Central memory CD8-positive, alpha-beta T cell (primary cell): Measurements from ENCODE around the gene OTUB2.

ENCODE experiments used
- ATAC-seq: fragments of 150-1000 bp; cut with Tn5 transposase; replicated peaks from 2 replicates; pipeline ENCODE4 v1.10.0; 2022; ENCODE audit warnings: mild to moderate bottlenecking, moderate FRiP score, moderate number of reproducible peaks; ENCODE audit not compliant: poor library complexity, severe bottlenecking; ENCODE audit errors: extremely low read depth
- DNase-seq, 2 donors: peaks; one replicate each; pipeline ENCODE4 v3.0.0; 2021; ENCODE audit warnings: low spot score in 2 of 2
- H3K27ac Mint-ChIP-seq: one replicate; pipeline ENCODE4 v1.8.0; 2022; ENCODE audit warnings: low read depth, mild to moderate bottlenecking, moderate library complexity, mixed read lengths
- H3K27me3 Mint-ChIP-seq: one replicate; pipeline ENCODE4 v1.8.0; 2022; ENCODE audit warnings: mixed read lengths
- H3K36me3 Mint-ChIP-seq: one replicate; pipeline ENCODE4 v1.8.0; 2022; ENCODE audit warnings: mild to moderate bottlenecking, moderate library complexity, mixed read lengths; ENCODE audit not compliant: insufficient read depth
- H3K4me1 Mint-ChIP-seq: one replicate; pipeline ENCODE4 v1.8.0; 2022; ENCODE audit warnings: mixed read lengths
- H3K4me3 Mint-ChIP-seq: one replicate; pipeline ENCODE4 v1.8.0; 2022; ENCODE audit warnings: mild to moderate bottlenecking, moderate library complexity, mixed read lengths
- H3K9me3 Mint-ChIP-seq: one replicate; pipeline ENCODE4 v1.8.0; 2022; ENCODE audit warnings: mixed read lengths

The OTUB2 gene

GRCh38 chr14:94042433-94043091, 16.4 kb downstream of the OTUB2 start:
- no peak overlapping the region for H3K27ac Mint-ChIP-seq
- no peaks in the 10 kb centered on the region for H3K27me3 Mint-ChIP-seq
- ATAC-seq (no peak), DNase-seq (no peak)
- H3K9me3 Mint-ChIP-seq: no peaks in the 10 kb centered on the region
- H3K4me3 Mint-ChIP-seq: no peak overlapping the region
- peaks cover 44% of the 10 kb centered on the region for H3K36me3 Mint-ChIP-seq
- H3K4me1 Mint-ChIP-seq: peaks cover 7% of the 10 kb centered on the region

- no peaks in the 10 kb centered on the region for H3K27me3 Mint-ChIP-seq
- DNase-seq (no peak), ATAC-seq (no peak)
- peaks cover 7% of the 10 kb centered on the region for H3K4me1 Mint-ChIP-seq
- peaks cover 51% of the 10 kb centered on the region for H3K36me3 Mint-ChIP-seq
- no peak overlapping the region for H3K27ac Mint-ChIP-seq
- H3K4me3 Mint-ChIP-seq: no peak overlapping the region
- H3K9me3 Mint-ChIP-seq: no peaks in the 10 kb centered on the region
Measured at GRCh38 chr14:94043111-94043755, 17.1 kb downstream of the OTUB2 start.

GRCh38 chr14:94043756-94044475, 17.8 kb downstream of the OTUB2 start:
- no peak for DNase-seq
- H3K9me3 Mint-ChIP-seq: no peaks in the 10 kb centered on the region
- H3K36me3 Mint-ChIP-seq: peaks cover 57% of the 10 kb centered on the region
- no peak overlapping the region for H3K4me3 Mint-ChIP-seq
- H3K4me1 Mint-ChIP-seq: peaks cover 7% of the 10 kb centered on the region
- ATAC-seq: no peak
- no peak overlapping the region for H3K27ac Mint-ChIP-seq
- no peaks in the 10 kb centered on the region for H3K27me3 Mint-ChIP-seq

GRCh38 chr14:94044476-94045091, 18.4 kb downstream of the OTUB2 start:
- no peaks in the 10 kb centered on the region for H3K27me3 Mint-ChIP-seq
- peaks cover 62% of the 10 kb centered on the region for H3K36me3 Mint-ChIP-seq
- no peak for ATAC-seq
- H3K27ac Mint-ChIP-seq: peak overlapping the region; percentile 15
- H3K4me1 Mint-ChIP-seq: peaks cover 7% of the 10 kb centered on the region
- H3K9me3 Mint-ChIP-seq: no peaks in the 10 kb centered on the region
- H3K4me3 Mint-ChIP-seq: no peak overlapping the region
- DNase-seq: no peak

GRCh38 chr14:94045101-94045500, 19.0 kb downstream of the OTUB2 start:
- H3K4me3 Mint-ChIP-seq: no peak overlapping the region
- peaks cover 67% of the 10 kb centered on the region for H3K36me3 Mint-ChIP-seq
- DNase-seq: no peak
- ATAC-seq: no peak
- H3K27ac Mint-ChIP-seq: peak overlapping the region; percentile 15
- H3K27me3 Mint-ChIP-seq: no peaks in the 10 kb centered on the region
- H3K4me1 Mint-ChIP-seq: peaks cover 7% of the 10 kb centered on the region
- H3K9me3 Mint-ChIP-seq: no peaks in the 10 kb centered on the region

GRCh38 chr14:94045563-94046345, 19.6 kb downstream of the OTUB2 start:
- Mint-ChIP-seq H3K4me3 (no peak overlapping the region), H3K36me3 (peaks cover 72% of the 10 kb centered on the region), H3K9me3 (no peaks in the 10 kb centered on the region), H3K27ac (peak overlapping the region; percentile 15), H3K4me1 (peaks cover 9% of the 10 kb centered on the region), H3K27me3 (no peaks in the 10 kb centered on the region)
- DNase-seq (no peak), ATAC-seq (no peak)

- no peak for ATAC-seq
- no peak for DNase-seq
- Mint-ChIP-seq H3K9me3 (no peaks in the 10 kb centered on the region), H3K27me3 (no peaks in the 10 kb centered on the region), H3K4me1 (peaks cover 18% of the 10 kb centered on the region), H3K27ac (no peak overlapping the region), H3K4me3 (no peak overlapping the region), H3K36me3 (peaks cover 75% of the 10 kb centered on the region)
Measured at GRCh38 chr14:94046696-94047250, 20.6 kb downstream of the OTUB2 start.

- DNase-seq: no peak
- no peaks in the 10 kb centered on the region for H3K9me3 Mint-ChIP-seq
- no peak overlapping the region for H3K4me3 Mint-ChIP-seq
- H3K36me3 Mint-ChIP-seq: peaks cover 81% of the 10 kb centered on the region
- ATAC-seq: no peak
- H3K27me3 Mint-ChIP-seq: no peaks in the 10 kb centered on the region
- H3K4me1 Mint-ChIP-seq: peaks cover 18% of the 10 kb centered on the region
- no peak overlapping the region for H3K27ac Mint-ChIP-seq
Measured at GRCh38 chr14:94047581-94047980, 21.4 kb downstream of the OTUB2 start.

GRCh38 chr14:94048691-94049624, 22.8 kb downstream of the OTUB2 start:
- ATAC-seq (no peak), DNase-seq (peak in 1 of 2 donors; percentile 11)
- no peak overlapping the region for H3K27ac Mint-ChIP-seq
- H3K4me1 Mint-ChIP-seq: peaks cover 19% of the 10 kb centered on the region
- peaks cover 85% of the 10 kb centered on the region for H3K36me3 Mint-ChIP-seq
- H3K27me3 Mint-ChIP-seq: no peaks in the 10 kb centered on the region
- H3K4me3 Mint-ChIP-seq: no peak overlapping the region
- no peaks in the 10 kb centered on the region for H3K9me3 Mint-ChIP-seq

- ATAC-seq (no peak), DNase-seq (peak in 1 of 2 donors; percentile 9)
- Mint-ChIP-seq H3K27ac (peak overlapping the region; percentile 69), H3K9me3 (no peaks in the 10 kb centered on the region), H3K4me1 (peaks cover 25% of the 10 kb centered on the region), H3K27me3 (no peaks in the 10 kb centered on the region), H3K36me3 (peaks cover 86% of the 10 kb centered on the region), H3K4me3 (no peak overlapping the region)
Measured at GRCh38 chr14:94049625-94050023, 23.5 kb downstream of the OTUB2 start.

- peaks cover 86% of the 10 kb centered on the region for H3K36me3 Mint-ChIP-seq
- H3K4me3 Mint-ChIP-seq: no peak overlapping the region
- ATAC-seq (no peak), DNase-seq (peak in 1 of 2 donors; percentile 10)
- peaks cover 29% of the 10 kb centered on the region for H3K4me1 Mint-ChIP-seq
- H3K27me3 Mint-ChIP-seq: no peaks in the 10 kb centered on the region
- H3K27ac Mint-ChIP-seq: peak overlapping the region; percentile 69
- H3K9me3 Mint-ChIP-seq: no peaks in the 10 kb centered on the region
Measured at GRCh38 chr14:94050231-94050880, 24.2 kb downstream of the OTUB2 start.
